Nephron progenitor cell (in vitro differentiated cells): ENCODE data around the gene TIMP2.
"Not testable (repeated sequence)": the region's sequence is repeated elsewhere in the genome, so short reads cannot be mapped to it uniquely, and the experiment has no call there.

ENCODE experiments used
- DNase-seq: peaks from one replicate; pipeline ENCODE4 v3.0.0; 2021
- H3K27ac Mint-ChIP-seq: 2 replicates; pipeline ENCODE4 v1.8.0; 2021; ENCODE audit warnings: mild to moderate bottlenecking, moderate library complexity, mixed read lengths
- H3K27me3 Mint-ChIP-seq: 2 replicates; pipeline ENCODE4 v1.8.0; 2021; ENCODE audit warnings: mild to moderate bottlenecking, low read depth, mixed read lengths; ENCODE audit not compliant: poor library complexity
- H3K36me3 Mint-ChIP-seq: 2 replicates; pipeline ENCODE4 v1.8.0; 2021; ENCODE audit warnings: low read depth, mixed read lengths
- H3K4me1 Mint-ChIP-seq: 2 replicates; pipeline ENCODE4 v1.8.0; 2021; ENCODE audit warnings: mixed read lengths
- H3K4me3 Mint-ChIP-seq: 2 replicates; pipeline ENCODE4 v1.8.0; 2021; ENCODE audit warnings: mild to moderate bottlenecking, moderate library complexity, mixed read lengths
- H3K9me3 Mint-ChIP-seq: 2 replicates; pipeline ENCODE4 v1.8.0; 2021; ENCODE audit warnings: mild to moderate bottlenecking, moderate library complexity, mixed read lengths
- CTCF ChIP-seq: fragments of 200-600 bp; sonication (generic); IDR thresholded peaks from 2 replicates; pipeline ENCODE4 v1.5.0; 2021; ENCODE audit warnings: antibody characterized with exemption

TIMP2 gene

DNA sequence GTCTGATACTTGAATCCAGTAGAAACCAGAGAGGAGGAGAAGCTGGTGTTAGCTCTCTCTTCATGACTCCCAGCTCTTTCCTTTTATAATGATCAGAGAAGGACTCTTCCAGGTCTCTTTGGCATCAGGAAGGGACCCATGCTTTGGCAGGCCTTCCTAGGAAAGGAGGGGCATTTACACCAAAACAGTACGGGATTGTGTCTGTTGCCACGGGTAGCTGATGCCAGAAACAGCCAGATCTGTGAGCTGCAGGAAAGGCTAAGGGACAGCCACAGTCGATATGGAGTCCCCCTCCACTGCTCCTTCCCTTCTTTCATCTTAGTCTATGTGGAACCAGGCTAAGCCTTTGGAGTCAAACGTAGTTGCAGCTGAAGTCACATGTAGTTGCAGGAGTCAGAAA lies 31.5 kb downstream of the TIMP2 start:
- DNase-seq = no peak
- peaks cover 2% of the 10 kb centered on the region for H3K36me3 Mint-ChIP-seq
- TF ChIP-seq CTCF = no peak
- peaks cover 71% of the 10 kb centered on the region for H3K4me1 Mint-ChIP-seq
- H3K27me3 Mint-ChIP-seq = peaks cover 3% of the 10 kb centered on the region
- H3K9me3 Mint-ChIP-seq = no peaks in the 10 kb centered on the region
- no peak overlapping the region for H3K4me3 Mint-ChIP-seq
- H3K27ac Mint-ChIP-seq = no peak overlapping the region

GRCh38 chr17:78892936-78893379 lies 32.2 kb downstream of the TIMP2 start:
- Mint-ChIP-seq H3K4me3 (no peak overlapping the region), H3K4me1 (peaks cover 66% of the 10 kb centered on the region), H3K27me3 (peaks cover 3% of the 10 kb centered on the region), H3K36me3 (peaks cover 4% of the 10 kb centered on the region), H3K9me3 (no peaks in the 10 kb centered on the region), H3K27ac (no peak overlapping the region)
- TF ChIP-seq CTCF = no peak
- no peak for DNase-seq

GRCh38 chr17:78892520-78892919 lies 32.7 kb downstream of the TIMP2 start:
- Mint-ChIP-seq H3K4me3 (no peak overlapping the region), H3K27me3 (peaks cover 3% of the 10 kb centered on the region), H3K4me1 (peaks cover 61% of the 10 kb centered on the region), H3K36me3 (peaks cover 8% of the 10 kb centered on the region), H3K9me3 (no peaks in the 10 kb centered on the region), H3K27ac (no peak overlapping the region)
- no peak for DNase-seq
- TF ChIP-seq CTCF = no peak

GRCh38 chr17:78892062-78892456 lies 33.1 kb downstream of the TIMP2 start:
- no peak for TF ChIP-seq CTCF
- peaks cover 3% of the 10 kb centered on the region for H3K27me3 Mint-ChIP-seq
- H3K4me1 Mint-ChIP-seq = peaks cover 58% of the 10 kb centered on the region
- H3K36me3 Mint-ChIP-seq = peaks cover 8% of the 10 kb centered on the region
- no peaks in the 10 kb centered on the region for H3K9me3 Mint-ChIP-seq
- no peak for DNase-seq
- peak overlapping the region; percentile 30 for H3K4me3 Mint-ChIP-seq
- H3K27ac Mint-ChIP-seq = peak overlapping the region; percentile 88

GRCh38 chr17:78891406-78892061 lies 33.7 kb downstream of the TIMP2 start:
- Mint-ChIP-seq H3K4me3 (peak overlapping the region; percentile 30), H3K9me3 (no peaks in the 10 kb centered on the region), H3K36me3 (peaks cover 8% of the 10 kb centered on the region), H3K27me3 (peaks cover 3% of the 10 kb centered on the region), H3K4me1 (peaks cover 63% of the 10 kb centered on the region), H3K27ac (peak overlapping the region; percentile 88)
- DNase-seq = no peak
- TF ChIP-seq CTCF = no peak

DNA sequence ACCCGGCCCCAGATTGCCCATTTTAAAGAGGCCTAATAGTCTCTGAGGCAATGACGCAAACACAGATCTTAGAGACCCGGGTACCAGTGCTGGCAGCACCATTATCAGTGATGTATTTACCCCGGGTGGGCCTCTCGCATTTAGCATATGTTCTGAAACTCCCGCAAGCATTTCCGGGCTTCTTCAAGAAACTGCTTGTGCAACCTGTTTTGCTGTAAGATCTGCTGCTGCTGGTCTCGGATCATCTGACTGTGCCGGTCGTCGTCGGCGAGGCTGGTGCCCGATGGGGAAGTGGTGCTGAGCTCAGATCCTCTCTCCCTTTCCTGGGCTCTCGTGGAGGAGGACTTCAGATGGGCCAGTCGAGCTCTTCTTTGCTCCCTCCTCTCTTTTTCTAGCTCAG lies 34.7 kb downstream of the TIMP2 start:
- Mint-ChIP-seq H3K36me3 (peaks cover 8% of the 10 kb centered on the region), H3K27ac (no peak overlapping the region), H3K27me3 (peaks cover 3% of the 10 kb centered on the region), H3K4me3 (no peak overlapping the region), H3K9me3 (no peaks in the 10 kb centered on the region), H3K4me1 (peaks cover 63% of the 10 kb centered on the region)
- no peak for TF ChIP-seq CTCF
- DNase-seq = no peak

- not testable (repeated sequence) for H3K36me3 Mint-ChIP-seq, H3K27ac Mint-ChIP-seq, DNase-seq, H3K4me3 Mint-ChIP-seq, H3K9me3 Mint-ChIP-seq, H3K27me3 Mint-ChIP-seq
- peaks cover 60% of the 10 kb centered on the region for H3K4me1 Mint-ChIP-seq
Observed at GRCh38 chr17:78890096-78890495, 35.1 kb downstream of the TIMP2 start.
